ENCODE data around the gene TLE6. TPM values are rescaled to one million over a fixed set of nuclear protein-coding genes. Genes with fewer than 3 reads are reported as not detected.

Gene TLE6
- total and polyA plus RNA-seq, 2 of the 8 experiments (the other 6 are each of a cell fraction or from before 2014, with no cell fraction given), result 2.5 to 2.9 TPM

- H2BK20ac ChIP-seq (ENCODE audit: low read length), result no peak overlapping the region
- H2BK15ac ChIP-seq (ENCODE audit: low read length), result no peak overlapping the region
- H3K79me2 ChIP-seq (ENCODE audit: control insufficient read depth in 1 of 2, insufficient read depth in 2 of 2, low read length in 2 of 2), result no peaks in the 10 kb centered on the region
- H4K20me1 ChIP-seq (replicated peaks in 1 of 2; ENCODE audit: control insufficient read depth in 1 of 2, insufficient read depth in 2 of 2, low read length in 2 of 2), result no peaks in the 10 kb centered on the region
- no peak overlapping the region for H2BK5ac ChIP-seq (ENCODE audit: low read depth, low read length)
- no peak overlapping the region for H3K4me2 ChIP-seq (ENCODE audit: insufficient read depth in 1 of 2, low read depth in 2 of 2, low read length in 2 of 2)
- H2AK5ac ChIP-seq (ENCODE audit: low read depth, low read length), result no peak overlapping the region
- no peak overlapping the region for H2BK12ac ChIP-seq (ENCODE audit: low read depth, low read length)
- H3K4ac ChIP-seq (replicated peaks; ENCODE audit: insufficient read length, low read depth, low read length), result no peak overlapping the region
- 93% methylated on average over 5 of the region's 5 CpGs; no CpG with 5 or more reads in 1 of the 2 experiments for WGBS, 2 experiments (ENCODE audit: extremely low coverage in 1 of 2, insufficient coverage in 1 of 2, insufficient read length in 1 of 2, insufficient replicate concordance in 2 of 2, low coverage in 1 of 2, low lambda C conversion rate in 2 of 2, missing lambda C conversion rate in 1 of 2)
- no peak overlapping the region for H3K56ac ChIP-seq (replicated peaks; ENCODE audit: insufficient read length, low read depth, low read length)
- H4K5ac ChIP-seq (ENCODE audit: insufficient read length, low read depth, low read length), result no peak overlapping the region
- no peak overlapping the region for H3K23ac ChIP-seq (ENCODE audit: insufficient read length)
- no peak overlapping the region for H4K91ac ChIP-seq (replicated peaks; ENCODE audit: insufficient read length, low read length)
- no peak overlapping the region for H4K8ac ChIP-seq (ENCODE audit: extremely low read depth, insufficient read depth, low read length)
- no peak overlapping the region for H3K18ac ChIP-seq (ENCODE audit: extremely low read depth, low read length)
- H3K36me3 ChIP-seq (ENCODE audit: control insufficient read depth in 2 of 4, insufficient read depth in 4 of 4, low read length in 3 of 4), result no peaks in the 10 kb centered on the region
- FAIRE-seq (no peak), DNase-seq (ENCODE audit: low read depth in 1 of 2, low spot score in 2 of 2) (no peak)
- no peaks in the 10 kb centered on the region for H3K23me2 ChIP-seq (ENCODE audit: low read depth, low read length)
- ChIA-PET CTCF (ENCODE audit: partially characterized antibody) (interaction anchor here (0.8 to 18.9 kb wide), 17 partner anchors 8 to 318 kb away, joined by 3 to 260 read pairs (median 4); no protein-coding TSS in a partner anchor), POLR2A (ENCODE audit: partially characterized antibody) (no interaction called here)
- no peak overlapping the region for H2AFZ ChIP-seq (ENCODE audit: low read length)
- H3K9ac ChIP-seq (replicated peaks in 1 of 4; ENCODE audit: extremely low read depth in 1 of 4, low read depth in 3 of 4, low read length in 3 of 4), result no peak overlapping the region
- no peak overlapping the region for H3K14ac ChIP-seq (ENCODE audit: insufficient read length)
- H3K27me3 ChIP-seq (replicated peaks in 1 of 4; ENCODE audit: control insufficient read depth in 3 of 4, extremely low read depth in 1 of 4, insufficient read depth in 3 of 4, low read length in 3 of 4), result no peaks in the 10 kb centered on the region; a peak in 1 of 7 replicates
- no peaks in the 10 kb centered on the region for H3K4me1 ChIP-seq (replicated peaks in 1 of 4; ENCODE audit: control insufficient read depth in 3 of 4, insufficient read depth in 4 of 4, low read length in 3 of 4)
- H3K27ac ChIP-seq (ENCODE audit: low read depth, low read length), result no peak overlapping the region
- no peak overlapping the region for H3K4me3 ChIP-seq (ENCODE audit: extremely low read depth in 1 of 4, insufficient read depth in 2 of 4, low read depth in 3 of 4, low read length in 4 of 4)
- H3K9me3 ChIP-seq (ENCODE audit: insufficient read depth in 2 of 2, low read depth in 1 of 2, low read length in 1 of 2), result no peaks in the 10 kb centered on the region
- no peaks in the 10 kb centered on the region for H3K79me1 ChIP-seq (ENCODE audit: low read depth, low read length)
- no peak for TF ChIP-seq EZH2 (IDR thresholded peaks at IDR 0.05; ENCODE audit: low read depth, low read length, severe bottlenecking)
- no peak for TF ChIP-seq SIX5 (IDR thresholded peaks at IDR 0.05; ENCODE audit: low read depth, low read length)
- TF ChIP-seq POLR2A (IDR thresholded peaks at IDR 0.05; ENCODE audit: control extremely low read depth in 1 of 2, low read depth in 2 of 2, low read length in 2 of 2), result no peak
- no peak for TF ChIP-seq TBP (IDR thresholded peaks at IDR 0.05; ENCODE audit: low read depth, low read length)
- no peak overlapping the region for H2BK120ac ChIP-seq (replicated peaks; ENCODE audit: low read depth, low read length)
Measured at GRCh38 chr19:2957160-2957559, 20.2 kb upstream of the TLE6 start.
